GM18517 (cell line): ENCODE measurements around the gene HIGD2A.

Source experiments
- ATAC-seq: cut with Tn5 transposase; IDR thresholded peaks from one replicate; pipeline ENCODE4 v1.9.1; 2021; ENCODE audit warnings: mild to moderate bottlenecking, moderate library complexity; ENCODE audit not compliant: unreplicated experiment

HIGD2A gene

DNA sequence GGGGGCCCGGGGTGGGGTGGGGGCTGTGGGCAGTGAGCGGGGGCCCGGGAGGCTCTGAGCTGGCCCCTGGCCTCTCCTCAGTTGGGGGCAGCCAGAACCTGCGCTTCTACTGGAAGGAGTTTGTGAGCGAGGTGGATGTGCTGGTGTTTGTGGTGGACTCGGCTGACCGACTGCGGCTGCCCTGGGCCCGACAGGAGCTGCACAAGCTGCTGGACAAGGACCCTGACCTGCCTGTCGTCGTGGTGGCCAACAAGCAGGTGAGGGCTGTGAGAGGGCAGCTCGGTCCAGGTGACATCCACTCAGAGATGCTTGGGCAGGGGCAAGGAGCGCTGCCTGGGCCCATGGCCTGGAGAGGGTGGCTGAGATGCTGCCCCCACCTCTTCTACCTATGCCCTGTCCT is 19.8 kb upstream of the HIGD2A start:
- no peak for ATAC-seq

DNA sequence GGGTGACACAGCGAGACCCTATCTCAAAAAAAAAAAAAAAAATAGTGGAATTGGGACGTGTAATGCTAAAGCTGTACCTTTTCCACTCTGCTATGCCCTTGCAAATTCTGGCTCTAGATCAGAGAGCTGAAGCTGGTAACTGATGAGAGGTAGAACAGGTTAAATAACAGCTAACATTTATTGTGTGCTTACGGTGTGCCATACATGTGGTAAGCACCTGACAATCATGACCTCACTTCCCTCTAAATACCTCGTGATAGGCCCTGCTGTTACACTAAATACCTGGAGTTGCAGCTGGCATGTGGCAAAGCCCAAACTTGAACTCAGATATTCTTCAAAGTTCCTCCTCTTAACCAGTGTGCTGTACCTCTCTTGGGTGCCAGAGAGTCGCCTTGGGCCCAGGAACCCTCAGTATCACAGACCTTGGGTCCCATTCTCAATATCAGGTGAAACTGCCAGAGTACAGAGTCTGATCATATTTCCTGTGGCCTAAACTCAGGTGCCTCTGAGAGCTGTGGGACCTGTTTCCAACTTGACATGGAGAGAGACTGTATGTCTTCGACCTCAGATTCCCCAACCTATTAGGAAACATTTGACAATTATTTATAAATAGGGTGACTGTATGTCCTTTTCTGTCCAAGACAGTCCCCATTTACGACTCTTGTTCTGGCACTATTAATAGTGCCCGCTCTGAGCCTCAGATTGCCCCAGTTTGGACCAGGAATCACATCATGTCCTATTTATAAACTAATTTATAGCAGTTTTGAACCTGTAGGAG is 18.4 kb upstream of the HIGD2A start:
- ATAC-seq: no peak

DNA sequence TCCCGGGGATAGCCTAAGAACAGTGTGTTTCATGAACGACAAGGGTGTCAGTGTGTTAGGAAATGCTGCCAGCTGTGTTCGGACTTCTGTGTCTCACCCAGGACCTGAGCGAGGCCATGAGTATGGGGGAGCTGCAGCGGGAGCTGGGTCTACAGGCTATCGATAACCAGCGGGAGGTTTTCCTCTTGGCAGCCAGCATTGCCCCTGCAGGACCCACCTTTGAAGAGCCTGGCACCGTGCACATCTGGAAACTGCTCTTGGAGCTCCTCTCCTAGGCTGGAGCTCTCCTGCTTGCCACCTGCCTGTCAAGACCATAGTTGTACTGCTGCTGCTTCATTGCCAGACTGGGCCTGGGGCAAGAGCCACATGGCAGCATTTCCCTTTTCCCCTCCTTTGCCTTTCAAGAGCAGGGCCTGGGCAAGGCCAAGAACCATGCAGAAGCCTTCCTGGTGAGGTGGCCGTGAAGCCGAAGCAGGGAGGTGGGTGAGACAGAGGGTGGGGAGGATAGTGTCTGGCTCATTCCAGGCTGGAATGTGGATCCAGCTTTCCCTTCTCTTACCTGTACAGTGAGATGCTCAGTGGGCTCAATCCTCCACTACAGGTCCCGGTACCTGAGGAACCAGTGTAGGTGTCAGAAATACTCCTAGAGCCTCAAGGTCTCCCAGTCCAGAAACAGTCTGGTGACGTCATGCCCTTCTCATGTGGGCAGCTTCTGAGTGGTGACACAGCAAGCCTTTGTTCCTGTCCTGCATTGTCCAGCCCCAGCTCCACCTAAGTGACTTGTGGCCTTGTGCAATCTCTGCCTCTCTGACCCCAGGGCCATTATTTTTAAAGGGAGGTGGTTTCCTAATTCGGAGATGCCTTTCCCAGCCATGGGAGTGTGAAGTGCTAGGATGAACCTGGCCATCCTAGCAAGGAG is 16.7 kb upstream of the HIGD2A start:
- no peak for ATAC-seq

DNA sequence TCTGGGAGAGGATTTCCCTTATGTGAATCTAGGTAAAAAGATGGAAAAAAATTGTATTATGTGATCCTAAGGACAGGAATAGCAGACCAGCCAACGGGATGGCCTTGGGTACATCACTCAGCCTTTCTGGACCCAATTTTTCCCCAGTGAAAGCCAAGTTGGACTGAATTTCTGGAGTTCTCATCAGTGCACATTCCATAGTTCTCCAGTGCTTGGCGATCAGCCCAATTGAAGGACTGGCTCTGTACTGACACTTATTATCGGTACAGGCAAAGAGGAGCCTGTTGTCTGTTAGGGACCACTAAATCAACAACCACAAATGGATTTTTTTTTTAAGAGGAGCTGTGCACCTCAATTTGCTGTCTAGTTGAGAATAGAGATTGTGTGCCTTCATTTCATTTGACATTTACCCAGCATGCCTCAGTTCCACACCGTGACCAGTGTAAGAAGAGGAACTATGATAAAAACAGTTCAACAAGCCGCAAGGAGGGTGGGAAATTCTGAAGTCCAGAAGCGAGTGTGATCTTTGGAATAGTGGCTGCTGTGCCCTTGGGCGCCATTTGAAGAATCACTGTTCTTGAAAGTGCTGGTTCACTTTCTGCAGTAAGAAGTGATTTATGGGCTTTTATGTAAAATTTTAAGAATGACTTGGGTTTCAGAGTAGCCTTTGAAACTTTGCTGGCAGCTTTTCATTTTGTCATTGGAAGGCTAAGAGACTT is 15.3 kb upstream of the HIGD2A start:
- no peak for ATAC-seq

DNA sequence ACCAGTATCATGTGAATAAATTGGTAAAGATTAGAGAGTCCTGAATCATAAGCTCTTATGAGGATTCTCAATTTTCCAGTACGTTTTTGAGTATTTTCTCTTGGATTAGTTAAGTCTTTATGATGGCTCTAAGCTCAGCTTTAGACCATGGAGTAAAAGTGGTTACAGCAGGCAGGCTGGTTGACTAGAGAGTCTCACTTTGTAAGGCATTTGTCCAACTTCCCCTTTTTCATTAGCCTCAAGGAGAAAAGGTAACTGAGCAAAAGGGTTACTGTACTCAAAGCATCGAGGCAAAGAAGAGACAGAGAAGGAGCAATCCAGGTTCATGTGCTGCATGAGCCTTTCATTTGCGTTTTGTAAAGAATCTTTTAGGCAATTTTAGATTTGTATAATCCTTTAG is 8.7 kb upstream of the HIGD2A start:
- ATAC-seq: no peak

DNA sequence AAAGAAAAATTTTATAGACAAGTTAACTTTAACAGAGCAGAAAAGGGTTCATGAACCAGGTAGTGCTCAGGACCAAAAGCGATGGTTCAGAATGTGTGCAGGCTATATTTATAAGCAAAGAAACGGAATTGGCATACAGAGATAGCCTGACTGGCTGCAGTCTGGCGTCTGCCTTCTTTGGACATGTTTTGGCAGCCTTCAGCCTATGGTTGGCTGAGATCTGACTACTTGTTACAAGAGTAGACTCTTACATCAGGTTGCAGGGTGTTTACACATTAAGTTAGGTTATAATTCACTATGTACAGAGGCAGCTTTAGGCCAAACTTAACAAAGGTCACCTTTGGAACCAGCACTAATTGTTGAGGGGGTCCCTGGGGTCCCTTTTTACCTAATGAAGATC is 7.1 kb upstream of the HIGD2A start:
- ATAC-seq: no peak

DNA sequence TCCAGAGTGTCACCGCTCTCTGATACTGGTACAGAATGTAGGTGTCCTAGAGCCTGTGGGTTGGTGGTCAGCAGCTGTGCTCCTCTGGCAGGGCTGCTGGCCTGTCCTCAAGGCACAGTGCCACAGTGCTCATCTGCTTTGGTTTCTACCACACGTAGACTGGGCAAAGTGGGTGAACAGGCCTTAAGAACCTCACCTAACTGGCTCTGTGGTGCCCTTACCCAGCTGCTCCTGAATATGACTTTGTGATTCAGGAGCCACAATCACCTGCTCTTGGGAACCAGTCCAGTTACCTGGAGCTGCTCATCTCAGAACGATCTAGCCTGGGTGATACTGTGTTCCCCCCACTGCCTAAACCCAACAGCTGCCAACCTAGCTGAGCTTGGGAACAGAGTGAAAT is 6.6 kb upstream of the HIGD2A start:
- no peak for ATAC-seq

DNA sequence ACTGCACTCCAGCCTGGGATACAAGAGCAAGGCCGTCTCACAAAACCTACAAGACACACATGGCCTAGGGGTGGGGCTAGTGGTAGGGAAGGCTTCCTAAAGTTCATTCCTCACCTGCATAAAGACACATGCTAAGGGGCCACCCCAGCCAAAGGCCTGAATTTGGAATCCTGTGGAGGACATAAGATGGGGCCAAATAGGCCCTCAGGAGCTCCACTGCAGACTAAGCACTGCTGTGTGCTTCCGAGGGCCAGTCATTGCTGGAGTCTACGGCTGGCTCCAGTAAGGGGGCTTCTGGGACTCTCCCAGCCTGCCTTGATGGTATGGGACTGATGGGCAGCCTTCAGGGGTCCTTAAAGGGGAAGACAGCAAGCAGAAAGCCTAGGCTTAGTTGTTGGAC is 5.8 kb upstream of the HIGD2A start:
- ATAC-seq: no peak

DNA sequence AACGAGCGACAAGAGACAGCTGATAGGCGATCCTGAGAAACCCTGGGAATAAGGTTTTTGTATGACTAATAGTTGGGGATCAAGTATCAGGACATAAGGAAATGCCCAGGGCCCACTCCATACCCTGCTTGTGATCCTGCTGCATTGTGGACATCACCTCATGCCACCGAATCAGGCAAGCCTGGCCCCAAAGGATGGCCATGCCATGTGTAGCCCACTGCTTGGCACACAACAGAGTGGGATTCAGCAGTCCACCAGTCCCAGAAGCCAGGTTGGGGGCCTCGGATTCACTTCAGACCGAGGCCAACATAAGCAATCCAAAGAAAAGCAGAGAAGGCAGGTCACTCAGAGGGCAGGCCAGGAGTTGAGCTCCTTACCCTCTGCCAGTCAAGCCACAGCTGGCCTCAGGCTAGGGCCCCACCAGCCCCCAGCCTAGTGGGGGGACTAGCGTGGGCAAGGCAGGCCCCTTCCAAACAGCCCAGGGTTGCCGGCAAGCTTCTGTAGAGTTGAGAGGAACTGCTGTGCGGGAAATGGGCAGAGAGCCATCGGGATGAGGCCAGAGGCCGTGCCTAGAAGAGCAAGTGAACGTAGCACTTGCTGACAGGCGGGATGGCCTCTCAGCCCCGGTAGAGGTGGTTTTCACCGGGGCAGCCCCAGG is 5.2 kb upstream of the HIGD2A start:
- ATAC-seq: no peak

DNA sequence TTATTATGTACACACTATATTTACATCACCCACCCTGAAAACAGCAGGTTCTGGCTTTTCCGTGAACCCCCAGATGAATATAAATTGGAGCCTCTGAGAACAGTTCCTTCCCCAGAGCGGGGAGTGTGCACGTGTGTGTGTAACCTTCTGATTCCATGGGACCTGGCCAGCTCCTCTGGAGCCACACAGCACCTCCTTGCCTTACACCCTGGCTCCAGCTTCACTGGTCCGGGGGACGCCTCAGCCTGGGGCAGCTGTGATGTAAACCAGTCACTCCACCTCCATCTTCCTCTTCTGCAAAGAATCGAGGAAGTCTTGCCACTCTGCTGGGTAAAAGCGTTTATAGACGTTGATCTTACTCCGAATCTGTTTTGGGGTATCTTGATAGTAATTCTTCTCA is 4.6 kb upstream of the HIGD2A start:
- no peak for ATAC-seq

DNA sequence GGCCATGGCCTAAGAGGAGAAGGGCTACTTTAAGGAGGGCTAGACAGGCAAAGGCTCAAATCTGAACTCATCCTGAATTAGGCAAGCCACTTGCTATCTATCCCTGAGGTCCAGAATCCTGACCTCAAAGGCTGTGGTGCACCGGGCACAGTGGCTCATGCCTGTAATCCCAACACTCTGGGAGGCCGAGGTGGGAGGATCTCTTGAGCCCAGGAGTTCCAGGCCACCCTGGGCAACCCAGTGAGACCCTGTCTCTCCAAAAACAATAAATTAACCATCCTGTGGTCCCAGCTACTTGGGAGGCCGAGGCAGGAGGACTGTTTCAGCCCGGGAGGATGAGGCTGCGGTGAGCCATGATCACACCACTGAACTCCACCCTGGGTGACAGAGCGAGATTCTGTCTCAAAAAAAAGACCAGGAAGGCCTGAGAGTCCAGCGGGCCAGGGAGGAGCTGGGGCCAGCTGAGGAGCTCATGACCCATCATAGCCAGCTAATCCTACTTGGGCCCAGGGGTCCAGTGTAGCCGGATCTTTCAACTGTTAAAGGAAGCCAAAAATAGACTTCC is 4.1 kb upstream of the HIGD2A start:
- no peak for ATAC-seq

DNA sequence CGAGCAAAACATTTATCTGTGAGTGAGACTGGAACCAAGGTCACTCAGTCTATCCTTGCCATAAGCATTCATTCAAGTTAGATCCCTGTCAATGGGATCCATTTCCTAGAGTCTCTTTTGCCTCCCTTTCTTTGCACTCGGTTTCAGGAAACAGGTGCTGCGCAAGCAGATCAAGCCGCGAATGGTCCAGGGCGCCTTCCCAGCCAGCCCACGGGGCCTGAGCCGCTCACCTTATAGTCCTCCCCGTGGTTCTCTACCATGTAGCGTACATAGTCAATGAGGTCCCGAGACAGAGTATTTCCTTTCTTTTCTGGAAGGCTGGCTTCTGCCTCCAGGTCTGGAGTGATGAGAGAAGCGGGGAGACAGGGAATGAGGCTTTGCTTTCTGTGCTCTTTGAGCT is 3.6 kb upstream of the HIGD2A start:
- ATAC-seq: no peak

DNA sequence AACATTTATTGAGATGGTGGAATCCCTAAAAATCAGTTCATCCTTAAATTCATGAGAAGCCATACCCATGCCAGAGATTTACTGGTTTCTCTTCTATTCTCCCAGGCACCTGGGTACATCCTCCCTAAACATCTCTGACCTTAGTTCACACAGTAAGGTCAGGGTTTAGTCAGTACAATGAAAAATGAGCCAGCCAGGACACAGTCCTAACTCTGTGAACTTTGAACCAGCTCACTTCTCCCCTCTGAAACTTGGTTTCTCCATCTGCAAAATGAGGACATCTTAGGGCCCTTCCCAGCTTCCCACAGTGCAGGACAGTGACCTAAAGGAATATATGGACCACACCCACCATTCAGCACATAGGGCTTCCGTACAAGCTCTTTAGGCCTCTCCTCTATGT is 2.1 kb upstream of the HIGD2A start:
- ATAC-seq: no peak

DNA sequence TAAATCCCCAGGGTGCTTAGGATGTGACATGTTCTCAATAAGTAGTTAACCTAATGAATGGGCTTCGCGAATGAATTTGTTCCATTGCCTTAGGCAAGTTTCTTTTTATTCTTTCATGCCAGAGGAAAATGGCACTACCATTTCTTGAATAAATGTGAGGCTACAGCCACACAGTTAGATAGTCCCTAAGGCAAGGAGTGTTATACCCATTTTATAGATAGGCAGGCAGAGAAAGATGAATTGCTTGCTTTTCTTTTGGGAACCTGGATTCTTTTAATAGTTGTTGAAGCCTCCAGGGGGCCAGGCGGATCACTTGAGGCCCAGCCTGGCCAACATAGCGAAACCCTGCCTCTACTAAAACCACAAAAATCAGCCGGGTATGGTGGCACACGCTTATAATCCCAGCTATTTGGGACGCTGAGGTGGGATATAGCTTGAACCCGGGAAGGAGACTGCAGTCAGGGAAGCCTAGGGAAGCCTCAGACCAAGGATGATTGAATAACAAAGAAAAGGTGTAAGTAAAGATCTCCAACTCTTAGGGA is 1.1 kb upstream of the HIGD2A start:
- ATAC-seq: no peak

DNA sequence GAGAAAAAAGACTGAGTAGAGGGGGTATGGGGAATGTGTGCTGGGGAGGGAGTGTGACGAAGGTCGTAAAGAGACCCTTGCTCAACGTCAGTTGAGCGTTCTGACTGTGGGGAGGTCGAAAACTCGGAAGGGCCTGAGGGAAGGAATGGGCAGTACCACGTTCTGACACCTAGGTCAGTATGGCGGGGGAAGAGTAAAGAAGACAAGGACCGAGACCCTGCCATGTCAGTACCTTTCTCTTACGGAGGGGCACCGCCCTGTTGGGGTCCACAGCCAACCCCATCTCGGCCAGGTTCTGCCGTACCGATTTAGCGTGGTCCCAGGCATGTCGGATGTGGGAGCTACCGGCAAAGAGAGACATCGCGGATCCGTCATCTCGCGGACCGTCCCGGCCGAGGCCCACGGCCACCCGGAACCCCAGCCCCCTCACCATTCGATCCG is 528 bp upstream of the HIGD2A start:
- no peak for ATAC-seq

DNA sequence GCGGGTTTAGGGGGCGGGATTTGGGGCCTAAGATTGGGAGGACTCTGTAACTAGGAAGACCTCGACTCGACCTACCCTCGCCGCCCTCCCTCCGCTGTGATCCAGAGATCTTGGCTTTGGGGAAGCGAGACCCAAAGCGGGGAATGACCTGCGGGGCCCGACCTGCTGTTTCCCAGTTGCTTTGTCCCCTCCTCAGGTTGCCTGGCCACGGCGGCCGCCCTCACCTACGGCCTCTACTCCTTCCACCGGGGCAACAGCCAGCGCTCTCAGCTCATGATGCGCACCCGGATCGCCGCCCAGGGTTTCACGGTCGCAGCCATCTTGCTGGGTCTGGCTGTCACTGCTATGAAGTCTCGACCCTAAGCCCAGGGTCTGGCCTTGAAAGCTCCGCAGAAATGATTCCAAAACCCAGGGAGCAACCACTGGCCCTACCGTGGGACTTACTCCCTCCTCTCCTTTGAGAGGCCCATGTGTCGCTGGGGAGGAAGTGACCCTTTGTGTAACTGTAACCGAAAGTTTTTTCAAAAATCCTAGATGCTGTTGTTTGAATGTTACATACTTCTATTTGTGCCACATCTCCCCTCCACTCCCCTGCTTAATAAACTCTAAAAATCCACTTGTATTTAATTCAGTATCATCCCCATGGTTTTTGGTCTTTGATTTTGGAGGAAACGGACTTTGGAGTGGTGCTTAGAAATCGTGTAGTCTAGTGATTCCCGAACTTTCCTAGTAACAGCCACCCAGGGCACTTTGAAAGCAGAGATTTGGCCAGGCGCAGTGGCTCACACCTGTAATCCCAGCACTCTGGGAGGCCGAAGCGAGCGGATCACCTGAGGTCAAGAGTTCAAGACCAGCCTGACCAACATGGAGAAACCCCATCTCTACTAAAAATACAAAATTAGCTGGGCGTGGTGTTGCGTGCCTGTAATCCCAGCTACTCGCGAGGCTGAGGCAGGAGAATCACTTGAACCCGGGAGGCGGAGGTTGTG is 878 bp downstream of the HIGD2A start:
- peak; percentile 32 for ATAC-seq

DNA sequence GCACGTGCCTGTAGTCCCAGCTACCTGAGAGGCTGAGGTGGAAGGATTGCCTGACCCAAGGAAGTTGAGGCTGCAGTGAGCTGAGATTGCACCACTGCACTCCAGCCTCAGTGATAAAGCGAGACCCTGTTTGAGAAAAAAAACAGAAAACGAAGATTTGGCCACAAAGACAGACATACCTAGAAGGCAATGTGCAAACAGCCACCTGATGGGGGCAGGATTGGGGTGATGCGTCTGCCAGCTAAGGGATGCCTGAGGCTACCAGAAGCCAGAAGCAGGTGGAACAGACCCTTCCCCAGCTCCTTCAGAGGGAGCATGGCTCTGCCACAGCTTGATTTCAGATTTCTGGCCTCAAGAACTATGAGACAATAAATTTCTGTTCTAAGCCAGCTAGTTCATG is 2.9 kb downstream of the HIGD2A start:
- no peak for ATAC-seq

DNA sequence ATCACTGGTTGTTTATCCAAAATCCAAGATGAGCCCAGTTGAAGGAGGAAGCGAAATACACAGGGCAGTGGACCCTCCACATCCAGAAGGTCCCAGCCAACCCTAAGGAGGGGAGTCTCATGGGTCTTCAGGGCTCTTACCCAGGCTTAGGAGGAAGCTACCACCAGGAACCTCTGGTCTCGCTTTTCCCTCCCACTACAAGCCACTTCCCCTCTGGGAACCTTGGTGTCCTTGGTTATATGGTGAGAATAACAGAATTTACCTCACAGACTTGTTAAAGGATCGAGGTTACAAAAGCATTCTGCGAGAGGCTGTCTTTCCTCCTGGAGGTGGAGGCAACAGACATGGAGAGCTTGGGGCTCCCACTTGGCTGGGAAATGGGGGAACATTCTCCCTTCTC is 3.4 kb downstream of the HIGD2A start:
- ATAC-seq: no peak

DNA sequence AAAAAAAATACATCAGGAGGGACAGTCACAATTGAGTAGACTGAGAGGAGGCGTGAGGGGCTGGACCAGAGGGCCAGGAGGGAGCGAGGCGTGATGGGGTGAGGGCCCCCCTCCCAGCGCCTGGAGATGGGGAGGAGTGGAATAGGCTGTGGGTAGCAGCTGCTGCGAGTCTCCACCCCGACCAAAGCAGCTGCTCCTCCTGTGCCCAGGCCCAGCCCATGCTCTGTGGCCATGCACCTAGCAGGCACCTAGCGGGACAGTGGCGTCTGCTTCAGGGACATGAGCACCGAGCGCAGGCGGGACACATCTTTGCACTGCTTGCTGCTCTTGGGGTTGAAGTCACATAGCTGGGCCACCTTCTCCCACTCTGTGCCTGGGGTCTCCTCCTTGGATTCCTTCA is 4.0 kb downstream of the HIGD2A start:
- no peak for ATAC-seq
